ENCODE results near the gene EARS2. TPM values are rescaled to one million over a fixed set of nuclear protein-coding genes. Genes with fewer than 3 reads are reported as not detected.
"Not testable (repeated sequence)": the region's sequence is repeated elsewhere in the genome, so short reads cannot be mapped to it uniquely, and the experiment has no call there.

The EARS2 gene
- total RNA-seq, 1 donor from 2014 or later = 8.3 TPM

DNA sequence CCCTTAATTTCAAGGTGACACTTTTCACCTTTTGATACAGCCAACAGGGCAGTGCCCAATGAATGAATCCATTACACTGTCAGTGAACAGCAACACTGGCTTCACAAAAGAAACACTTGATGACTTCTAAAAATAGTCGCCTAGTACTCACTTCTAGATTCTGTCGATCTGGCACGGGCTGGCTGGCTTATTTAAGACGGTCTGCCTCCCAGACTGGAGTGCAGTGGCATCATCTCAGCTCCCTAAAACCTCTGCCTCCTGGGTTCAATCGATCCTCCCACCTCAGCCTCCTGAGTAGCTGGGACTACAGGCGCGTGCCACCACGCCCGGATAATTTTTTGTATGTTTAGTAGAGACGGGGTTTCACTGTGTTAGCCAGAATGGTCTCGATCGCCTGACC is 37.0 kb upstream of the EARS2 start:
- Mint-ChIP-seq H3K4me1 (ENCODE audit: low read depth, unreplicated experiment) (peaks cover 3% of the 10 kb centered on the region), H3K27ac (ENCODE audit: unreplicated experiment) (no peak overlapping the region), H3K4me3 (ENCODE audit: unreplicated experiment) (no peak overlapping the region), H3K36me3 (ENCODE audit: unreplicated experiment) (no peaks in the 10 kb centered on the region), H3K9me3 (ENCODE audit: unreplicated experiment) (no peaks in the 10 kb centered on the region), H3K27me3 (ENCODE audit: unreplicated experiment) (peaks cover 3% of the 10 kb centered on the region)
- TF ChIP-seq, protein P1, sequence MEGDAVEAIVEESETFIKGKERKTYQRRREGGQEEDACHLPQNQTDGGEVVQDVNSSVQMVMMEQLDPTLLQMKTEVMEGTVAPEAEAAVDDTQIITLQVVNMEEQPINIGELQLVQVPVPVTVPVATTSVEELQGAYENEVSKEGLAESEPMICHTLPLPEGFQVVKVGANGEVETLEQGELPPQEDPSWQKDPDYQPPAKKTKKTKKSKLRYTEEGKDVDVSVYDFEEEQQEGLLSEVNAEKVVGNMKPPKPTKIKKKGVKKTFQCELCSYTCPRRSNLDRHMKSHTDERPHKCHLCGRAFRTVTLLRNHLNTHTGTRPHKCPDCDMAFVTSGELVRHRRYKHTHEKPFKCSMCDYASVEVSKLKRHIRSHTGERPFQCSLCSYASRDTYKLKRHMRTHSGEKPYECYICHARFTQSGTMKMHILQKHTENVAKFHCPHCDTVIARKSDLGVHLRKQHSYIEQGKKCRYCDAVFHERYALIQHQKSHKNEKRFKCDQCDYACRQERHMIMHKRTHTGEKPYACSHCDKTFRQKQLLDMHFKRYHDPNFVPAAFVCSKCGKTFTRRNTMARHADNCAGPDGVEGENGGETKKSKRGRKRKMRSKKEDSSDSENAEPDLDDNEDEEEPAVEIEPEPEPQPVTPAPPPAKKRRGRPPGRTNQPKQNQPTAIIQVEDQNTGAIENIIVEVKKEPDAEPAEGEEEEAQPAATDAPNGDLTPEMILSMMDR (IDR thresholded peaks at IDR 0.05; ENCODE audit: partially characterized antibody, unreplicated experiment) = no peak
- no peak for DNase-seq

DNA sequence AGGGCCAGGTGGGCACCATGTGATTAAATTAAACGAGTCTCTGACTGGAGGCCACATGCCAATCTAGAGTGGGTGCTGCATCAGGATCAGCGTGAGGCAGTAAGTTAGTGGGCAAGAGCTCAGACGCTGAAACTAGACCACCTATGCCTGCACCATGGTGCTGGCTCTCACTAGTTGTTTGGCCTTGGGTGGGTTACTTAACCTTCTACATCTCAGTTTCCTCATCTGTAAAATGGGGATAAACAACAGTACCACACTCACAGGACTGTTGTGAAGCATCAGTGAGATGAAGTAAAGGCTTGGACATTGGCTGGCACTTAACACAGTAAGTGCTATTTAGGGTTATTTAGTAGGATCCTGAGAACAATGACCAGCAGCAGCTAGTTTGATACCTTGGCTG is 33.0 kb upstream of the EARS2 start:
- H3K27me3 Mint-ChIP-seq (ENCODE audit: unreplicated experiment) = peaks cover under 1% of the 10 kb centered on the region
- H3K4me1 Mint-ChIP-seq (ENCODE audit: low read depth, unreplicated experiment) = no peaks in the 10 kb centered on the region
- TF ChIP-seq, protein P1 (IDR thresholded peaks at IDR 0.05; ENCODE audit: partially characterized antibody, unreplicated experiment) = no peak
- peaks cover 1% of the 10 kb centered on the region for H3K9me3 Mint-ChIP-seq (ENCODE audit: unreplicated experiment)
- no peak overlapping the region for H3K4me3 Mint-ChIP-seq (ENCODE audit: unreplicated experiment)
- no peaks in the 10 kb centered on the region for H3K36me3 Mint-ChIP-seq (ENCODE audit: unreplicated experiment)
- H3K27ac Mint-ChIP-seq (ENCODE audit: unreplicated experiment) = no peak overlapping the region
- no peak for DNase-seq

DNA sequence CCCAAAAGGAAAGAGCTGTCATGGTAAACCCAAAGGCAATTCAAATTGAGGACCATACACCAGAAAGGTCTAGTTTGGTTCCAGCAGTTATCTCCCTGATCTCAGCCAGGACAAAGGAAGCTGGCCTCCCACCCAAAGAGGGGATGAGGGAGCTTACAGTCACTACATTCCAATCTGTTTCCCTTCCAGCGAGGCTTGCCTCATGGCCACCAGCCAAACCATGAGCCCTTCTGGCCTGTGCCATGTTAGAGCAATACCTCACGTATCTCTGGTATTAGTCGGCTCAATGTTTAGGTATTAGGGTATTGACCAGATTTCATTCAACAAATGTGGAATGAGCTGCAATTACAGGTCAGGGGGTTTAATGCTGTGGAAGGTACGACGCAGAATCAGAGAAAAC is 30.6 kb upstream of the EARS2 start:
- no peak overlapping the region for H3K4me3 Mint-ChIP-seq (ENCODE audit: unreplicated experiment)
- no peak for DNase-seq
- peaks cover 1% of the 10 kb centered on the region for H3K9me3 Mint-ChIP-seq (ENCODE audit: unreplicated experiment)
- peaks cover 4% of the 10 kb centered on the region for H3K36me3 Mint-ChIP-seq (ENCODE audit: unreplicated experiment)
- no peak overlapping the region for H3K27ac Mint-ChIP-seq (ENCODE audit: unreplicated experiment)
- no peaks in the 10 kb centered on the region for H3K4me1 Mint-ChIP-seq (ENCODE audit: low read depth, unreplicated experiment)
- TF ChIP-seq, protein P1 (IDR thresholded peaks at IDR 0.05; ENCODE audit: partially characterized antibody, unreplicated experiment) = no peak
- peaks cover 3% of the 10 kb centered on the region for H3K27me3 Mint-ChIP-seq (ENCODE audit: unreplicated experiment)

DNA sequence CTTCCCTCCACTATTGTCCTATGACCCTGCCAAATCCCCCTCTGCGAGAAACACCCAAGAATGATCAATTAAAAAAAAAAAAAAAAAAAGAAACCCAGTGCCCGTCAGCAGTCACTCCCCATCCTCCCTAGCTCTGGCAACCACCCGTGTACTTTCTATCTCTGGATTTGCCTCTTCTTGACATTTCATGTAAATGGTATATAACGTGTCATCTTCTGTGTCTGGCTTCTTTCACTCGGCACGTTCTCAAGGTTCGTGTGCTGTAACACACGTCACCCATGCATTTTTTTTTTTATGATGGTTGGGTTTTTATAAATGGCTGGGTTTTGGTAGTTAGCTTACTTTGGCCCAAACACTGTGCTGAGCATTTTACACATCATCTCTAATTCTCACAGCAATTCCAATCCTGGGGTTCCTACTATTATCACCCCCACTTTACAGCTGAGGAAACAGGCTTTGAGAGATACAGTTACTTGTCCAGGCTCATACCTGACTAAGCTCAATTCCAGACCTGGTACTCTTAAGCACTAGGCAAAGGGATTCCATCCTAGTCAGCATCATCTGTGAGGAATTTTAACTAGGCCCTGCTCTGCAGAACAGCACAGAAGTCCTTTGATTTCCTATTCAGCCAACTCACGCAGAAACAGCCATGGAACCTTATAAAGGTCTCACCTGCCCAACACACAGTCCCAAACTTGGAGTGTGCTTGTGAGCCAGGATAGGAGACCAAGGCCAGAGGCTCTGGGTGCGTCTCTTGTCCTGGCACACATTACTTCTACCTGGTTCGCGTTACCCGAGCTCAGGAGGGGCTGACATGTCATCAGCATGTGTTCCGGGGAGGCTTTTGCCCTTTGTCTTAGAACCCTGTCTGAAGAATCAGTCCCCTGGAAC is 27.3 kb upstream of the EARS2 start:
- no peak for DNase-seq
- Mint-ChIP-seq H3K9me3 (ENCODE audit: unreplicated experiment) (peaks cover 1% of the 10 kb centered on the region), H3K27ac (ENCODE audit: unreplicated experiment) (no peak overlapping the region), H3K27me3 (ENCODE audit: unreplicated experiment) (peaks cover 3% of the 10 kb centered on the region), H3K36me3 (ENCODE audit: unreplicated experiment) (peaks cover 4% of the 10 kb centered on the region), H3K4me3 (ENCODE audit: unreplicated experiment) (no peak overlapping the region), H3K4me1 (ENCODE audit: low read depth, unreplicated experiment) (no peaks in the 10 kb centered on the region)
- TF ChIP-seq, protein P1 (IDR thresholded peaks at IDR 0.05; ENCODE audit: partially characterized antibody, unreplicated experiment) = no peak

DNA sequence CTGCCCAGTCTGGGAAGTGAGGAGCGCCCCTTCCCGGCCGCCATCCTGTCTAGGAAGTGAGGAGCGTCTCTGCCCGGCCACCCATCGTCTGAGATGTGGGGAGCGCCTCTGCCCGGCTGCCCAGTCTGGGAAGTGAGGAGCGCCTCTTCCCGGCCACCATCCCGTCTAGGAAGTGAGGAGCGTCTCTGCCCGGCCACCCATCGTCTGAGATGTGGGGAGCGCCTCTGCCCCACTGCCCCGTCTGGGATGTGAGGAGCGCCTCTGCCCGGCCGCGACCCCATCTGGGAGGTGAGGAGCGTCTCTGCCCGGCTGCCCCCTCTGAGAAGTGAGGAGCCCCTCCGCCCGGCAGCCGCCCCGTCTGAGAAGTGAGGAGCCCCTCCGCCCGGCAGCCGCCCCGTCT is 26.1 kb upstream of the EARS2 start:
- not testable (repeated sequence) for H3K36me3 Mint-ChIP-seq (ENCODE audit: unreplicated experiment); H3K4me1 Mint-ChIP-seq (ENCODE audit: low read depth, unreplicated experiment); H3K27me3 Mint-ChIP-seq (ENCODE audit: unreplicated experiment); DNase-seq; H3K27ac Mint-ChIP-seq (ENCODE audit: unreplicated experiment); H3K9me3 Mint-ChIP-seq (ENCODE audit: unreplicated experiment); H3K4me3 Mint-ChIP-seq (ENCODE audit: unreplicated experiment)

Measured in glutamatergic neuron (in vitro differentiated cells).